Measurements from ENCODE around the gene AP2A2. TPM values are rescaled to one million over a fixed set of nuclear protein-coding genes. Genes with fewer than 3 reads are reported as not detected.

AP2A2 gene
- total RNA-seq, 1 donor from 2014 or later = 92.0 TPM

DNA sequence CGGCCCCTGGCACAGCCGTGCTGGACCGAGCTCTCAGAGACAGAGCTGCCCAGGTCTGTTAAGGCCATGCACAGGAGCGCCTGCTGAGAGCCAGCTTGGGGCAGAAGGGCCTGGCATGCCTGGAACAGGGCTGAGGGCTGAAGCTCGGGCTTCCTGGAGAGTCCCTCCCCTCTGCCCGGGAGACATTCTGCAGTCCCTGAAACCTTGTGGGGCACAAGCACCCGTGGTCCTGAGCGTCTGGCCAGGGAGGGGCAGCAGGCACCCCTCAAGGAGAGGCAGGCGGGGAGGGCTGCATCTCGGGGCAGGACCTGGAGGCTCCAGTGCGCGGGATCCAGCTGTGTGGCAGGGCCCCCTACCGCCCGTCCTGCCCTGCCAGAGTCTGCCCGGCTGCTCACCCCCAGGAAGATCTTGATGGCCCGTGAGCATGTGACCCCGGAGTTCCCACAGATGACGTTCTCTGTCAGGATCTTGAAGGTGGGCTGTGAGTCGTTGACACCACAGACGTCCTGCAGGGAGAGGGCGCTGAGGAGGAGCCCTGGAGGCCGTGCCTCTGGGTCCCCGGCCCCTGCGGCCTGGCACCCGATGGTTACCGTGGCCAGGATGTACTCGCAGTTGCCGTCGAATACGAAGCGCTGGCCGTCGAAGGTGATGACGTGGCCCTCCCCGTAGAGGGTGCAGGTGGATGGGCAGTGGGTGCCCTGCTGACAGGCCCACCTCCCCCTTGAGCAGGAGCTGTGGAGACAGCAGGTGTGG is 99.9 kb downstream of the AP2A2 start:
- no peaks in the 10 kb centered on the region for H3K4me1 ChIP-seq
- no peak overlapping the region for H3K4me3 ChIP-seq
- intact Hi-C loops (cut with DNase I) = no loop called here
- DNase-seq = no peak
- no peaks in the 10 kb centered on the region for H3K27me3 ChIP-seq
- no peak for ATAC-seq
- no peaks in the 10 kb centered on the region for H3K36me3 ChIP-seq
- TF ChIP-seq, protein P1, sequence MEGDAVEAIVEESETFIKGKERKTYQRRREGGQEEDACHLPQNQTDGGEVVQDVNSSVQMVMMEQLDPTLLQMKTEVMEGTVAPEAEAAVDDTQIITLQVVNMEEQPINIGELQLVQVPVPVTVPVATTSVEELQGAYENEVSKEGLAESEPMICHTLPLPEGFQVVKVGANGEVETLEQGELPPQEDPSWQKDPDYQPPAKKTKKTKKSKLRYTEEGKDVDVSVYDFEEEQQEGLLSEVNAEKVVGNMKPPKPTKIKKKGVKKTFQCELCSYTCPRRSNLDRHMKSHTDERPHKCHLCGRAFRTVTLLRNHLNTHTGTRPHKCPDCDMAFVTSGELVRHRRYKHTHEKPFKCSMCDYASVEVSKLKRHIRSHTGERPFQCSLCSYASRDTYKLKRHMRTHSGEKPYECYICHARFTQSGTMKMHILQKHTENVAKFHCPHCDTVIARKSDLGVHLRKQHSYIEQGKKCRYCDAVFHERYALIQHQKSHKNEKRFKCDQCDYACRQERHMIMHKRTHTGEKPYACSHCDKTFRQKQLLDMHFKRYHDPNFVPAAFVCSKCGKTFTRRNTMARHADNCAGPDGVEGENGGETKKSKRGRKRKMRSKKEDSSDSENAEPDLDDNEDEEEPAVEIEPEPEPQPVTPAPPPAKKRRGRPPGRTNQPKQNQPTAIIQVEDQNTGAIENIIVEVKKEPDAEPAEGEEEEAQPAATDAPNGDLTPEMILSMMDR (IDR thresholded peaks at IDR 0.05) = no peak
- H3K27ac ChIP-seq = no peak overlapping the region
- no peaks in the 10 kb centered on the region for H3K9me3 ChIP-seq

DNA sequence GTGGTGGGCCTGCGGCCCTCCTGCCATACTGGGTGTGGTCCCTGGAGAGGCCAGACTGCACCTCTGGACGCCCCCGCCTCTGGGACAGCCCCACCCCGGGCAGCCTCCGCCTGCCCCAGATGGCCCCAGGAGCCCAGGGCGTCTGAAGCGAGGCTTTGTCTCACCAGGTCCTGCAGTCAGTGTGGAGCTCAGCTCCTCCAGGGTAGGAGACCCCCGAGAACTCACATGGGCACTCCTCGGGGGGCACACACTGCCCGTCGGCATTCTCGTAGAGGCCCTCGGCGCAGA is 100.4 kb downstream of the AP2A2 start:
- H3K27me3 ChIP-seq = no peaks in the 10 kb centered on the region
- no peak for ATAC-seq
- TF ChIP-seq, protein P1 (IDR thresholded peaks at IDR 0.05) = no peak

DNA sequence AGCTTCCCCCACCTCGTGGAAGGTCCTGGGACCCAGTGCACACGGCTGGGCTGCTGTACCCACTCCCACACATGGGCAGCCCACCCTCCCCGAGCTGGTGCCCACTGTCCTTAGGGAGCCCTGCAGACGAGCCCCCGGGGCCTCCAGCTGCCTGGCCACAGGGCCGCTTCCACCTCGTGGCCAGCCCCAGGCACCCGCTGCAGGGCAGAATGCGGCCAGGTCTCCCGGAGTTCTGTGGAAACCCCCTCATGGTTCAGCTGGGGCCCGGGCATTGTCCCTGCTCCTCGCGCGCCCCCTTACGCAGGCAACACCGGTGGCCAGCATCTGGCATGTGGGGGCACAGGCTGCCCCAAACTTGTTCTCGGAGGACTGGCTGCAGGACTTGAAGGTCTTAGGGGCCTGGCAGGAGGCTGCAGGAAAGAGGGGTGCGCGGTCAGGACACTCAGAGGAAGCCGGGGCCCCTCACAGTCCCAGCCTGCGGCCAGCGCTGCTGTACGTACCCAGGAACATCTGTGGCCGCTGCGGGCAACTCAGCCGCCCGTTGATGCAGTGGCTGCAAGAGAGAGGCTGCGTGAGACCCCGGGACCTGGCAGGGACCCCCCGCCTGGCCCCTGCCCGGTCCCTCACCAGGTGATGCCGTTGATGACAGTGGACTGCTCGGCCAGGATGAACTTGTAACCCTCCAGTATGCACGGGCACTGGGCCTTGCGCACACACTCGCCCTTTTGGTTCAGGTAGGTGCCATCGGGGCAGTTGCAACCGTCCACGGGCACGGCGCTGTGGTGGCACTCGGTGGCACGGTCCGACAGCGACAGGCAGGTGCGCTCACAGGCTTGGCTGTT is 101.2 kb downstream of the AP2A2 start:
- intact Hi-C loops (cut with DNase I) = no loop called here
- no peaks in the 10 kb centered on the region for H3K9me3 ChIP-seq
- DNase-seq (no peak), ATAC-seq (no peak)
- H3K27ac ChIP-seq = no peak overlapping the region
- no peaks in the 10 kb centered on the region for H3K4me1 ChIP-seq
- no peaks in the 10 kb centered on the region for H3K27me3 ChIP-seq
- H3K4me3 ChIP-seq = no peak overlapping the region
- H3K36me3 ChIP-seq = no peaks in the 10 kb centered on the region
- TF ChIP-seq, protein P1 (IDR thresholded peaks at IDR 0.05) = no peak

More for the DNA sequence above, 100.4 kb downstream of the AP2A2 start:
- no peaks in the 10 kb centered on the region for H3K9me3 ChIP-seq
- intact Hi-C loops (cut with DNase I) = no loop called here
- no peak overlapping the region for H3K4me3 ChIP-seq
- no peaks in the 10 kb centered on the region for H3K4me1 ChIP-seq
- H3K36me3 ChIP-seq = no peaks in the 10 kb centered on the region
- no peak for DNase-seq
- H3K27ac ChIP-seq = no peak overlapping the region

DNA sequence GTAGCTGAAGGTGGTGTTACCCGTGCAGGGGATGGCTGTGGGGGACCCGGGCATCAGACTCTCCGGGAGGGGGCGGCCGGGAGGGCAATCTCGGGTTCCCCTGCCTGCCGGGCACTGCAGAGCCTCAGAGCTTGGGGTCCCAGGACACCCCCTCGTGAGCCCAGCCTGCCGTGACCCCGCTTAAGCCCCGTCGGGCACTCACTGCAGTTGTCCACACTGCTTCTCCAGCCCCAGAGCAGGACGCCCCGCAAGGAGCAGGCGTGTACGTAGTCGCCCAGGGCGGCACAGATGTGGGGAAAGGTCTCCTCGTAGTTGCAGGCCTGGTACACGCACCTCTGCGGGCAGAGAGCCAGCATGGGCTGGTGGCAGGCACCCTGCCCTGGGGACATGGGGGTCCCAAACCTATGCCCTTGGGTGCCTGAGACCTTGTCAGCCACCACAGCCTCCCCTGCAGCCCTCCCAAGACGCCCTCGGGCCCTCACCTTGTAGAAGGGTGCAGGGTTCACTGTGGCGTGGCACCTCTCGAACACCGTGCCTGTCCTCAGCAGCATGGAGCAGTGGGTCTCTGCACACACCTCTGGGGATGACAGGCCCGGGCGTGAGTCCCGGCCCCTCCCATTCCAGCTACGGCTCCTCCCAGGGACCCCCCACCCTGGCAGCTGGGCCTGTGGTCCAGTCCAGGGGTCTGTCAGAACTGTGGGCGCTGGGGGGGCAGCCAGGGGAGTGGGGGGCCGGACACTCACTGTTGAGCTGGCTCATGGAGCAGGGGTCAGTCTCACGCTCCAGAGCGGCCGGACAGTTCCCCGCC is 102.0 kb downstream of the AP2A2 start:
- H3K9me3 ChIP-seq = no peaks in the 10 kb centered on the region
- H3K4me3 ChIP-seq = no peak overlapping the region
- intact Hi-C loops (cut with DNase I) = no loop called here
- H3K4me1 ChIP-seq = no peaks in the 10 kb centered on the region
- no peaks in the 10 kb centered on the region for H3K27me3 ChIP-seq
- no peaks in the 10 kb centered on the region for H3K36me3 ChIP-seq
- ATAC-seq (no peak), DNase-seq (no peak)
- TF ChIP-seq, protein P1 (IDR thresholded peaks at IDR 0.05) = no peak
- no peak overlapping the region for H3K27ac ChIP-seq

DNA sequence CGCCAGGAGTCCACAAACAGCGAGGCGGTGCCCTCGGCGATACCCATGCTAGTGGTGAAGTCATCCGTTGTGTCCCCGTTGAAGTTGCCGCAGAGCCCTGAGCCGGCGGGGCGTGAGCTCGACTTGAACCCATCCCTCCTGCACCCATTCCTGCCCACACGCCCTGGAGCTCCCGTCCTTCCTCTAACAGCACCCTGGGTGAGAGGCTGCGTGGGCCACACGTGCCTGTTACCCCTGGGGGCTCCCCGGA is 102.5 kb downstream of the AP2A2 start:
- Histone ChIP-seq H3K4me1 (no peaks in the 10 kb centered on the region), H3K27me3 (no peaks in the 10 kb centered on the region), H3K27ac (no peak overlapping the region), H3K36me3 (no peaks in the 10 kb centered on the region), H3K9me3 (no peaks in the 10 kb centered on the region), H3K4me3 (no peak overlapping the region)
- TF ChIP-seq, protein P1 (IDR thresholded peaks at IDR 0.05) = no peak
- intact Hi-C loops (cut with DNase I) = no loop called here
- ATAC-seq (no peak), DNase-seq (no peak)
